HFFc6 (cell line): ENCODE measurements around the gene CDHR1. TPM values are rescaled to one million over a fixed set of nuclear protein-coding genes. Genes with fewer than 3 reads are reported as not detected.

Experiments used
- DNase-seq: peaks from one replicate; pipeline ENCODE4 v3.0.0-alpha.2; 2018
- H3K27ac Mint-ChIP-seq: 2 replicates; pipeline ENCODE4 v1.8.0; 2020; ENCODE audit warnings: mild to moderate bottlenecking, mixed read lengths
- H3K27me3 Mint-ChIP-seq: 2 replicates; pipeline ENCODE4 v1.8.0; 2021; ENCODE audit warnings: mild to moderate bottlenecking, moderate library complexity, mixed read lengths; ENCODE audit not compliant: insufficient read depth
- H3K36me3 Mint-ChIP-seq: 2 replicates; pipeline ENCODE4 v1.8.0; 2021; ENCODE audit warnings: low read depth, mixed read lengths
- H3K4me1 Mint-ChIP-seq: 2 replicates; pipeline ENCODE4 v1.8.0; 2020; ENCODE audit warnings: low read depth, mixed read lengths
- H3K4me3 Mint-ChIP-seq: 2 replicates; pipeline ENCODE4 v1.8.0; 2020; ENCODE audit warnings: mild to moderate bottlenecking, moderate library complexity, mixed read lengths
- H3K9me3 Mint-ChIP-seq: 2 replicates; pipeline ENCODE4 v1.8.0; 2020; ENCODE audit warnings: mild to moderate bottlenecking, mixed read lengths
- total RNA-seq, 6 experiments: library from RNA; stranded (reverse); fragmentation: NEBNext Ultra II Directional; extraction: Animal tissue kit (Norgen Biotek cat#: 25700); gene quantifications; 2 replicates in 1 of 6; 3 replicates in 5 of 6; pipeline ENCODE4 v1.2.3, GENCODE V29; 2021
- TF ChIP-seq, protein P1 (sequence below): fragments of 200-600 bp; sonication (generic); IDR thresholded peaks from 2 replicates; pipeline ENCODE4 v1.5.0; 2021; ENCODE audit warnings: antibody characterized with exemption, mild to moderate bottlenecking

CDHR1 gene
- total RNA-seq, 6 experiments from 2014 or later, result not detected

DNA sequence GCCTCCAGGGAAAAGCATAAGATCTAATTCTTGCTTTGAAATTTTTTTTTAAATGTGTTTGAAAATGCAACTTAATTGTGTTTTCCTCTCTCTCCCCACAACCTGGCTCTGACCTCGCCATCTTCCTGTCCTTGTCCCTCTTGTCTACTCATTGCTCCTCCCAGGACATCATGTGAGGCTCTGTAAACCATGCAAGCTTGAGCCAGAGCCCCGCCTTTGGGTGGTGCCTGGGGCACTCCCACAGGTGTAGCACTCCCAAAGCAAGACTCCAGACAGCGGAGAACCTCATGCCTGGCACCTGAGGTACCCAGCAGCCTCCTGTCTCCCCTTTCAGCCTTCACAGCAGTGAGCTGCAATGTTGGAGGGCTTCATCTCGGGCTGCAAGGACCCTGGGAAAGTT, 9.8 kb upstream of the CDHR1 start:
- Mint-ChIP-seq H3K4me3 (no peak overlapping the region), H3K27ac (no peak overlapping the region), H3K27me3 (peaks cover 4% of the 10 kb centered on the region; the same call in 1 of the 2 replicates), H3K4me1 (no peaks in the 10 kb centered on the region), H3K36me3 (no peaks in the 10 kb centered on the region), H3K9me3 (no peaks in the 10 kb centered on the region)
- DNase-seq, result no peak
- TF ChIP-seq, protein P1, sequence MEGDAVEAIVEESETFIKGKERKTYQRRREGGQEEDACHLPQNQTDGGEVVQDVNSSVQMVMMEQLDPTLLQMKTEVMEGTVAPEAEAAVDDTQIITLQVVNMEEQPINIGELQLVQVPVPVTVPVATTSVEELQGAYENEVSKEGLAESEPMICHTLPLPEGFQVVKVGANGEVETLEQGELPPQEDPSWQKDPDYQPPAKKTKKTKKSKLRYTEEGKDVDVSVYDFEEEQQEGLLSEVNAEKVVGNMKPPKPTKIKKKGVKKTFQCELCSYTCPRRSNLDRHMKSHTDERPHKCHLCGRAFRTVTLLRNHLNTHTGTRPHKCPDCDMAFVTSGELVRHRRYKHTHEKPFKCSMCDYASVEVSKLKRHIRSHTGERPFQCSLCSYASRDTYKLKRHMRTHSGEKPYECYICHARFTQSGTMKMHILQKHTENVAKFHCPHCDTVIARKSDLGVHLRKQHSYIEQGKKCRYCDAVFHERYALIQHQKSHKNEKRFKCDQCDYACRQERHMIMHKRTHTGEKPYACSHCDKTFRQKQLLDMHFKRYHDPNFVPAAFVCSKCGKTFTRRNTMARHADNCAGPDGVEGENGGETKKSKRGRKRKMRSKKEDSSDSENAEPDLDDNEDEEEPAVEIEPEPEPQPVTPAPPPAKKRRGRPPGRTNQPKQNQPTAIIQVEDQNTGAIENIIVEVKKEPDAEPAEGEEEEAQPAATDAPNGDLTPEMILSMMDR, result no peak

DNA sequence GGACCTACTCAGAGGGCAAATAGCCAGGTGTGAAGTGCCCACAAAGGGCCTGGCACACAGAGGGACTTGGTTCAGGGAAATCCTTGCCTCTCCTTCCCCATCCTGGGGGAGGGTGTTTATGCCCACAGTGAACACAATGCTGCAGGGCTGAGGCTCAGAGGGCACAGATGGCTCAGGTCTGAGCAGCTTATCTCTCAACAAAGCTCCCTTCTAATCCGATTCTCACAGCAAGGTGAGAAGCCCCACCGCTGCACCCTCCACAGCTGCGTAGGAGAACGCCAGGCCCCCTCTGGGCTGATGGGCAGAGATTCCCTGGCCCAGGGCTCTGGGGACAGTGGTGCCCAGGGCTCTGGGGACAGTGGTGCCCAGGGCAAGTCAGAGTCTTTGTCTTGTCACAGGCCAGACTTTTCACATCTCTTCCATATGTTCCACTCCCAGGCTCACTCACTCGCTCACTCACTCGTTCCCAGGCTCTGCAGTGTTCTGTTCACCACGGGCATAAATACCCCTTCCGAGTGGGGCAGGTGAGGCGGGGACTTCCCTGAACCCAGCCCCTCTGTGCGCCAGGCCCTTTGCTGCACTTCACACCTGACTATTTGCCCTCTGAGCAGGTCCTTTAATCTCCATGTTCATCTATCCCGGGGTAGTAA, 8.7 kb upstream of the CDHR1 start:
- H3K36me3 Mint-ChIP-seq, result no peaks in the 10 kb centered on the region
- no peak for DNase-seq
- H3K4me1 Mint-ChIP-seq, result no peaks in the 10 kb centered on the region
- TF ChIP-seq, protein P1, result no peak
- peaks cover 4% of the 10 kb centered on the region for H3K27me3 Mint-ChIP-seq
- no peak overlapping the region for H3K27ac Mint-ChIP-seq
- no peak overlapping the region for H3K4me3 Mint-ChIP-seq
- H3K9me3 Mint-ChIP-seq, result no peaks in the 10 kb centered on the region

DNA sequence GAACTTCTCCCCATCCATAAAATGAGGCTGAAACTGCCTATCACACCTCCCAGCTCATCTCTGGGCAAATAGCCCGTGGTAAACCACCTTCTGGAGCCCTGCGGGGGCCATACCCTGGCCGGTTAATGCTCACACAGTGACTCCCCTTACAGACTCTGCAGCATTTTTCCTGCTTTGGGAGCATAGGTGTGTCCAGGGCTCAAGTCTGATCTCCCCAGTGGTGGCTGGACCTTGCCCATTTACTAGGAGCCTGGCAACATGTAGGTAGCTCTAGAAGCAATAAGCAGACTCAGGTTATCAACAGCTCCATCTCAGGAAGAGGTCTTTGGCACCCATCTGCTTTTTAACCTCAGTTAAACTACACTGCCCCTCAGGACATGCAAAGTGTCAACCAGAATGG, 5.5 kb upstream of the CDHR1 start:
- Mint-ChIP-seq H3K9me3 (no peaks in the 10 kb centered on the region), H3K27me3 (peaks cover 17% of the 10 kb centered on the region), H3K36me3 (no peaks in the 10 kb centered on the region), H3K27ac (no peak overlapping the region), H3K4me1 (no peaks in the 10 kb centered on the region), H3K4me3 (no peak overlapping the region)
- TF ChIP-seq, protein P1, result no peak
- DNase-seq, result no peak

DNA sequence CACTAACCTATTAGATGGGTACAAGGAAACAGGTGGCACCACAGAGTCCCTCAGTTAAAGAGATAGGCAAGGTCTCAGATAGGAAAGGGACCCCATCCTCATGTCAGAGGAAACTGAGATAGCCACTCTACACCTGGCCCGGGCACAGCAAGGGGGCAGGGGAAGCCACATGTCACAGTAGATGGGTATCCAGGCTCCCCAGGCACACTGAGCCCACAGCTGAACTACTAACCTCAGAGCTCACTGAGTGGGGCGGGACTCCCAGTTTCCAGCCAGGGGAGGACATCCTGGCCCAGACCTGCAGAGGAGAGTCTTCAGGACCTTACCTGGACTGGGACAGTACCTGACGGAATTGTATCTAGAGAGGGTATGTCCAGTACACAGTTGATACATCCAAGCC, 3.7 kb upstream of the CDHR1 start:
- Mint-ChIP-seq H3K27ac (no peak overlapping the region), H3K4me1 (no peaks in the 10 kb centered on the region), H3K27me3 (peaks cover 16% of the 10 kb centered on the region), H3K9me3 (no peaks in the 10 kb centered on the region), H3K4me3 (no peak overlapping the region), H3K36me3 (no peaks in the 10 kb centered on the region)
- TF ChIP-seq, protein P1, result no peak
- no peak for DNase-seq

DNA sequence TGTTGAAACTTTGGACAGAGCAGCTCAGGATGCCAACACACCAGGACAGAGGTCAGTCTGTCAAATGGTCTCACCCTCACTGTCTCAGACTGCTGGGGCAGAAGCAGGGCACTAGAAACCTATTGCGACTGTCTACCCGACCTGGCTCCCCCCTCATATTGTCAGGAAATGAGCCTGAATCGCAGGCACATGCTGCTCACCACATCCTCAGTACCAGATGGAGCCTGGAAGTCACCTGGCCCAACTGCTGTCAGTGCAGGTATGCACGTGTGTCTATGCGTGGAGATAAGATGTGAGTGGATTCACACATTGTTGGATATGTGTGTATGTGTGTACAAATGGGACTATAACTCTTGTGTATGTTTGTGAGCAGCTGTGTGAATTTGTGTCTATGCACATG, 3.2 kb upstream of the CDHR1 start:
- Mint-ChIP-seq H3K9me3 (no peaks in the 10 kb centered on the region), H3K36me3 (no peaks in the 10 kb centered on the region), H3K4me1 (no peaks in the 10 kb centered on the region), H3K27ac (no peak overlapping the region), H3K27me3 (peaks cover 21% of the 10 kb centered on the region), H3K4me3 (no peak overlapping the region)
- DNase-seq, result no peak
- TF ChIP-seq, protein P1, result no peak
